Keratinocyte (primary cell): ENCODE results near the gene CCDC24.

Experiments
- EZH2 ChIP-seq: IDR thresholded peaks from one replicate; pipeline ENCODE4 v1.6.1; 2012; ENCODE audit warnings: inconsistent platforms, mild to moderate bottlenecking, low read length, moderate library complexity
- TF ChIP-seq, protein P1 (sequence below), 3 experiments: IDR thresholded peaks in 1 of 3; conservative IDR thresholded peaks in 1 of 3; optimal IDR thresholded peaks in 1 of 3; 2 replicates in 2 of 3; 3 replicates in 1 of 3; pipeline versions ENCODE3 to v1.5.1; 2011; ENCODE audit warnings: low read length in 3 of 3, mild to moderate bottlenecking in 3 of 3, moderate library complexity in 2 of 3, control low read depth in 1 of 3, inconsistent platforms in 1 of 3; ENCODE audit not compliant: insufficient read depth in 2 of 3; ENCODE audit errors: extremely low read depth in 1 of 3

DNA sequence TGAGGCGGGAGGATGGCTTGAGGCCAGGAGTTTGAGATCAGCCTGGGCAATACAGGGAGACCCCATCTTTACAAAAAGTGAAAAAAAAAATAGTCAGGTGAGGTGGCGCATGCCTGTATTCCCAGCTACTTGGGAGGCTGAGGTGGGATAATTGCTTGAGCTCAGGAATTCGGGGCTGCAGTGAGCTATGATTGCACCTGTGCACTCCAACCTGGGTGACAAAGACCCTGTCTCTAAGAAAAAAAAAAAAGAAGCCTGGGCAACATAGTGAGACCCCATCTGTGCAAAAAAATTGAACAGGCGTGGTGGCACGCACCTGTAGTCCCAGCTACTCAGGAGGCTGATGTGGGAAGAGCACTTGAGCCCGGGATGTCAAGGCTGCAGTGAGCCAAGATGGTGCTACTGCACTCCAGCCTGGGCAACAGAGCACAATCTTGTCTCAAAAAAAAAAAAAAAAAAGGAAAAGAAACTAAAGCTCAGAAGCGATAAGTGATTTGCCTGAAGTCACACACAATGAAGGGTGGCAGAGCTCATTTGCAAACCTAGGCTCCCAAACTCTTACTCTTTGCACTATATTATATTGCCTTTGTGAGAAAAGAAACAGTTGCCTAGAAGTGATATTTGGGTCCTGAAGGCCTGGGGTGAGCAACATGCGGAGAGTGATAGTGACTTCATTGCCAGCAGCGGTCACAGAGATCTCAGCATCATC lies 2.0 kb downstream of the CCDC24 start:
- TF ChIP-seq, protein P1, sequence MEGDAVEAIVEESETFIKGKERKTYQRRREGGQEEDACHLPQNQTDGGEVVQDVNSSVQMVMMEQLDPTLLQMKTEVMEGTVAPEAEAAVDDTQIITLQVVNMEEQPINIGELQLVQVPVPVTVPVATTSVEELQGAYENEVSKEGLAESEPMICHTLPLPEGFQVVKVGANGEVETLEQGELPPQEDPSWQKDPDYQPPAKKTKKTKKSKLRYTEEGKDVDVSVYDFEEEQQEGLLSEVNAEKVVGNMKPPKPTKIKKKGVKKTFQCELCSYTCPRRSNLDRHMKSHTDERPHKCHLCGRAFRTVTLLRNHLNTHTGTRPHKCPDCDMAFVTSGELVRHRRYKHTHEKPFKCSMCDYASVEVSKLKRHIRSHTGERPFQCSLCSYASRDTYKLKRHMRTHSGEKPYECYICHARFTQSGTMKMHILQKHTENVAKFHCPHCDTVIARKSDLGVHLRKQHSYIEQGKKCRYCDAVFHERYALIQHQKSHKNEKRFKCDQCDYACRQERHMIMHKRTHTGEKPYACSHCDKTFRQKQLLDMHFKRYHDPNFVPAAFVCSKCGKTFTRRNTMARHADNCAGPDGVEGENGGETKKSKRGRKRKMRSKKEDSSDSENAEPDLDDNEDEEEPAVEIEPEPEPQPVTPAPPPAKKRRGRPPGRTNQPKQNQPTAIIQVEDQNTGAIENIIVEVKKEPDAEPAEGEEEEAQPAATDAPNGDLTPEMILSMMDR (optimal IDR thresholded peaks at IDR 0.05 in 1 of 3, IDR thresholded peaks at IDR 0.05 in 1 of 3, conservative IDR thresholded peaks at IDR 0.05 in 1 of 3; ENCODE audit: extremely low read depth in 1 of 3, insufficient read depth in 2 of 3, low read length in 3 of 3): no peak
- TF ChIP-seq EZH2: no peak
